ENCODE data around the gene ABI1. TPM values are rescaled to one million over a fixed set of nuclear protein-coding genes. Genes with fewer than 3 reads are reported as not detected.
A peak's percentile ranks its signal among the peaks of the same experiment; 100 is the strongest.
"Not testable (repeated sequence)": the region's sequence is repeated elsewhere in the genome, so short reads cannot be mapped to it uniquely, and the experiment has no call there.

Gene ABI1
- polyA plus RNA-seq, 2 donors, result 36.8 to 42.8 TPM

- Histone ChIP-seq H3K27ac (ENCODE audit: low read depth in 2 of 2, low read length in 1 of 2) (no peak overlapping the region), H3K9me3 (ENCODE audit: control insufficient read depth in 2 of 2, insufficient read depth in 1 of 2, low read depth in 1 of 2, low read length in 1 of 2) (no peaks in the 10 kb centered on the region), H3K4me3 (ENCODE audit: low read depth in 1 of 2, low read length in 2 of 2) (no peak overlapping the region), H3K36me3 (ENCODE audit: control insufficient read depth in 2 of 2, insufficient read depth in 2 of 2, low read length in 1 of 2) (no peaks in the 10 kb centered on the region), H3K27me3 (ENCODE audit: control insufficient read depth in 1 of 2, insufficient read depth in 2 of 2, low read length in 2 of 2) (no peaks in the 10 kb centered on the region), H3K4me1 (ENCODE audit: control insufficient read depth in 2 of 2, insufficient read depth in 2 of 2, low read length in 1 of 2) (no peaks in the 10 kb centered on the region)
- WGBS, 2 donors, result 87 to 97% methylated on average over 5 of the region's 5 CpGs
Measured at GRCh38 chr10:26798298-26798697, 62.5 kb downstream of the ABI1 start.

DNA sequence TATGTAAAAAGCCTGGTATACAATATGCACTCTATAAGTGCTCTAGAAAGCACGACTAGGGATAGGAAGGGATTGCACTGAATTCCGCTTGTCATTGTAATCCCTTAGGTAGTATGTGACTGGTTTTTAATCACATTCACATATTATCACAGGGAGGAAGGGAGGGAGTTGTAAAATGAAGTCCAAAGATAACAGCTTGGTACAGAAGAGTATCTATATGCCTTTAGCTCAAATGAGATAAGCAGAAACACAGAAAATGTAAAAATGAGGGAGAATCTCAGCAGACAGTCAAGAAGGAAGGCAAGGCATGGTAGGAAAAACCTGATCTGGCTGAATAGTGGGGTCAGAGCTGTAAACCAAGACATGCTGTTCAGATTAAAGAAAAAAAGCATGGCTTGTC, 63.4 kb downstream of the ABI1 start:
- no peaks in the 10 kb centered on the region for H3K4me1 ChIP-seq (ENCODE audit: control insufficient read depth in 2 of 2, insufficient read depth in 2 of 2, low read length in 1 of 2)
- H3K27me3 ChIP-seq (ENCODE audit: control insufficient read depth in 1 of 2, insufficient read depth in 2 of 2, low read length in 2 of 2), result no peaks in the 10 kb centered on the region
- 89 to 95% methylated on average over 2 of the region's 2 CpGs for WGBS, 2 donors
- H3K9me3 ChIP-seq (ENCODE audit: control insufficient read depth in 2 of 2, insufficient read depth in 1 of 2, low read depth in 1 of 2, low read length in 1 of 2), result no peaks in the 10 kb centered on the region
- H3K4me3 ChIP-seq (ENCODE audit: low read depth in 1 of 2, low read length in 2 of 2), result no peak overlapping the region
- H3K27ac ChIP-seq (ENCODE audit: low read depth in 2 of 2, low read length in 1 of 2), result no peak overlapping the region
- no peaks in the 10 kb centered on the region for H3K36me3 ChIP-seq (ENCODE audit: control insufficient read depth in 2 of 2, insufficient read depth in 2 of 2, low read length in 1 of 2)

- WGBS, 2 donors, result 31 to 52% methylated on average over 2 of the region's 2 CpGs
- Histone ChIP-seq H3K27me3 (ENCODE audit: control insufficient read depth in 1 of 2, insufficient read depth in 2 of 2, low read length in 2 of 2) (no peaks in the 10 kb centered on the region), H3K36me3 (ENCODE audit: control insufficient read depth in 2 of 2, insufficient read depth in 2 of 2, low read length in 1 of 2) (no peaks in the 10 kb centered on the region), H3K4me1 (ENCODE audit: control insufficient read depth in 2 of 2, insufficient read depth in 2 of 2, low read length in 1 of 2) (no peaks in the 10 kb centered on the region), H3K4me3 (ENCODE audit: low read depth in 1 of 2, low read length in 2 of 2) (no peak overlapping the region), H3K27ac (ENCODE audit: low read depth in 2 of 2, low read length in 1 of 2) (no peak overlapping the region), H3K9me3 (ENCODE audit: control insufficient read depth in 2 of 2, insufficient read depth in 1 of 2, low read depth in 1 of 2, low read length in 1 of 2) (no peaks in the 10 kb centered on the region)
Measured at GRCh38 chr10:26792758-26793495, 67.8 kb downstream of the ABI1 start.

GRCh38 chr10:26790221-26790995, 70.3 kb downstream of the ABI1 start:
- no peaks in the 10 kb centered on the region for H3K27me3 ChIP-seq (ENCODE audit: control insufficient read depth in 1 of 2, insufficient read depth in 2 of 2, low read length in 2 of 2)
- no peaks in the 10 kb centered on the region for H3K36me3 ChIP-seq (ENCODE audit: control insufficient read depth in 2 of 2, insufficient read depth in 2 of 2, low read length in 1 of 2)
- H3K4me3 ChIP-seq (ENCODE audit: low read depth in 1 of 2, low read length in 2 of 2), result no peak overlapping the region
- 75 to 89% methylated on average over 4 of the region's 4 CpGs for WGBS, 2 donors
- no peak overlapping the region for H3K27ac ChIP-seq (ENCODE audit: low read depth in 2 of 2, low read length in 1 of 2)
- H3K9me3 ChIP-seq (ENCODE audit: control insufficient read depth in 2 of 2, insufficient read depth in 1 of 2, low read depth in 1 of 2, low read length in 1 of 2), result no peaks in the 10 kb centered on the region
- peaks cover 2 to 4% of the 10 kb centered on the region in 2 donors for H3K4me1 ChIP-seq (ENCODE audit: control insufficient read depth in 2 of 2, insufficient read depth in 2 of 2, low read length in 1 of 2)

- not testable (repeated sequence) for H3K27me3 ChIP-seq (ENCODE audit: control insufficient read depth in 1 of 2, insufficient read depth in 2 of 2, low read length in 2 of 2); H3K4me3 ChIP-seq (ENCODE audit: low read depth in 1 of 2, low read length in 2 of 2); H3K4me1 ChIP-seq (ENCODE audit: control insufficient read depth in 2 of 2, insufficient read depth in 2 of 2, low read length in 1 of 2); H3K9me3 ChIP-seq (ENCODE audit: control insufficient read depth in 2 of 2, insufficient read depth in 1 of 2, low read depth in 1 of 2, low read length in 1 of 2); H3K27ac ChIP-seq (ENCODE audit: low read depth in 2 of 2, low read length in 1 of 2); H3K36me3 ChIP-seq (ENCODE audit: control insufficient read depth in 2 of 2, insufficient read depth in 2 of 2, low read length in 1 of 2)
- 94 to 97% methylated on average over 2 of the region's 2 CpGs for WGBS, 2 donors
Measured at GRCh38 chr10:26789779-26790178, 71.0 kb downstream of the ABI1 start.

DNA sequence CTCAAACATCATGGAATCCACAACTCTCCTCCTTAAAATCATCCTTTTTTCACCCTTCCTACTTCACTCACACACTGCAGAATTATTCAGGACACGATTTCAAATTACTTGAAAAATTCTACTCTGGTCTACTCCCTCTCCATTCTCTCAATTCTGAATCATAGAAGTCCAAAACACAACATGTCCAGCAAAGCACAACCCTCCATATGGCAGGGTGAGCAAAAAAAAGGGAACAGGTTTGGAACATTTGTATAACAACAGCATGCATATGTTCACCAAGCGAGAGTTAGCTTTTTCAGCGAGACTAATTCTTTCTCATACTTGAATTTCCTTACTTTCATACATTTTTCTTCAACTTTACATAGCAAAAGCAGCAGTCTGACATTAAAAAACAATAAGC, 73.4 kb downstream of the ABI1 start:
- H3K4me3 ChIP-seq (ENCODE audit: low read depth in 1 of 2, low read length in 2 of 2), result no peak overlapping the region
- no peaks in the 10 kb centered on the region for H3K9me3 ChIP-seq (ENCODE audit: control insufficient read depth in 2 of 2, insufficient read depth in 1 of 2, low read depth in 1 of 2, low read length in 1 of 2)
- H3K36me3 ChIP-seq (ENCODE audit: control insufficient read depth in 2 of 2, insufficient read depth in 2 of 2, low read length in 1 of 2), result no peaks in the 10 kb centered on the region
- H3K4me1 ChIP-seq (ENCODE audit: control insufficient read depth in 2 of 2, insufficient read depth in 2 of 2, low read length in 1 of 2), result peaks cover 2 to 9% of the 10 kb centered on the region in 2 donors
- H3K27me3 ChIP-seq (ENCODE audit: control insufficient read depth in 1 of 2, insufficient read depth in 2 of 2, low read length in 2 of 2), result no peaks in the 10 kb centered on the region
- 94 to 95% methylated on average over 3 of the region's 3 CpGs for WGBS, 2 donors
- H3K27ac ChIP-seq (ENCODE audit: low read depth in 2 of 2, low read length in 1 of 2), result no peak overlapping the region

DNA sequence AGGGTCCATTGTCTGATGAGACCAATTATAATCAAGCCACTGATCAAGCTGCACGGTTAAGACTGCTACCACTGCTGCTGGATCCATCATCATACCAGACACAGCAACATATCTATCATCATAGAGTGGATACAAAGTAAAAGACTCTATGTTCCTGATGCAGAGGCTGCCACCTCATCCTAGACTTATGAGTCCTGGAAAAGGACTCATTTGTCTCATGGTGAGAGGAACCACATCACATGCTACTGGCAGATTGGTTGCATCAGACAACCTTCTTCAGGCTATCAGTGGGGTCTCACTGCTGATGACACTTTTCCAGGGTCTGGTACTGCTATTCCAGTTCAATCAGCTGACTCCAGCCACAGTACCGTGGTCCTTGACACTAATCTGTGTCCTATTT, 79.0 kb downstream of the ABI1 start:
- Histone ChIP-seq H3K4me1 (ENCODE audit: control insufficient read depth in 2 of 2, insufficient read depth in 2 of 2, low read length in 1 of 2) (peaks cover 2 to 18% of the 10 kb centered on the region in 2 donors), H3K27ac (ENCODE audit: low read depth in 2 of 2, low read length in 1 of 2) (peak overlapping the region; percentile 71 to 73), H3K27me3 (ENCODE audit: control insufficient read depth in 1 of 2, insufficient read depth in 2 of 2, low read length in 2 of 2) (no peaks in the 10 kb centered on the region), H3K4me3 (ENCODE audit: low read depth in 1 of 2, low read length in 2 of 2) (no peak overlapping the region), H3K9me3 (ENCODE audit: control insufficient read depth in 2 of 2, insufficient read depth in 1 of 2, low read depth in 1 of 2, low read length in 1 of 2) (no peaks in the 10 kb centered on the region), H3K36me3 (ENCODE audit: control insufficient read depth in 2 of 2, insufficient read depth in 2 of 2, low read length in 1 of 2) (no peaks in the 10 kb centered on the region)
- 71 to 79% methylated on average over 2 of the region's 2 CpGs for WGBS, 2 donors

- Histone ChIP-seq H3K36me3 (ENCODE audit: control insufficient read depth in 2 of 2, insufficient read depth in 2 of 2, low read length in 1 of 2) (no peaks in the 10 kb centered on the region), H3K27me3 (ENCODE audit: control insufficient read depth in 1 of 2, insufficient read depth in 2 of 2, low read length in 2 of 2) (no peaks in the 10 kb centered on the region), H3K4me1 (ENCODE audit: control insufficient read depth in 2 of 2, insufficient read depth in 2 of 2, low read length in 1 of 2) (peaks cover 2 to 18% of the 10 kb centered on the region in 2 donors), H3K9me3 (ENCODE audit: control insufficient read depth in 2 of 2, insufficient read depth in 1 of 2, low read depth in 1 of 2, low read length in 1 of 2) (no peaks in the 10 kb centered on the region), H3K4me3 (ENCODE audit: low read depth in 1 of 2, low read length in 2 of 2) (no peak overlapping the region), H3K27ac (ENCODE audit: low read depth in 2 of 2, low read length in 1 of 2) (peak overlapping the region; percentile 79 to 85)
- WGBS, 2 donors, result 45 to 47% methylated on average over 4 of the region's 4 CpGs
Measured at GRCh38 chr10:26780793-26781601, 79.8 kb downstream of the ABI1 start.

- Histone ChIP-seq H3K36me3 (ENCODE audit: control insufficient read depth in 2 of 2, insufficient read depth in 2 of 2, low read length in 1 of 2) (no peaks in the 10 kb centered on the region), H3K27ac (ENCODE audit: low read depth in 2 of 2, low read length in 1 of 2) (peak overlapping the region; percentile 79 to 85), H3K9me3 (ENCODE audit: control insufficient read depth in 2 of 2, insufficient read depth in 1 of 2, low read depth in 1 of 2, low read length in 1 of 2) (no peaks in the 10 kb centered on the region), H3K4me3 (ENCODE audit: low read depth in 1 of 2, low read length in 2 of 2) (no peak overlapping the region), H3K4me1 (ENCODE audit: control insufficient read depth in 2 of 2, insufficient read depth in 2 of 2, low read length in 1 of 2) (peaks cover 0 to 12% of the 10 kb centered on the region in 2 donors), H3K27me3 (ENCODE audit: control insufficient read depth in 1 of 2, insufficient read depth in 2 of 2, low read length in 2 of 2) (no peaks in the 10 kb centered on the region)
- 96% methylated on average over 8 of the region's 8 CpGs for WGBS, 2 donors
Measured at GRCh38 chr10:26780106-26780792, 80.5 kb downstream of the ABI1 start.
